Retinal pigment epithelial cell (primary cell): ENCODE data around the gene HPCAL1.

ENCODE experiments used
- DNase-seq: peaks from one replicate; pipeline ENCODE4 v3.0.0-alpha.2; 2010; ENCODE audit warnings: low read depth
- H3K4me3 ChIP-seq: 2 replicates; pipeline ENCODE4 v1.5.1; 2011; ENCODE audit warnings: mild to moderate bottlenecking, low read length, control low read depth, moderate library complexity
- CTCF ChIP-seq: conservative IDR thresholded peaks from 2 replicates; pipeline ENCODE4 v1.5.1; 2011; ENCODE audit warnings: low read depth, low read length, control low read depth, inconsistent platforms

Gene HPCAL1

GRCh38 chr2:10302479-10303180 is at the start of gene HPCAL1:
Gene HPCAL1 (plus strand): TSS chr2:10302904. CDS start chr2:10419758, 116,854 bp downstream.
- peak; percentile 53 for TF ChIP-seq CTCF
- no peak for DNase-seq
- peak within 1 kb of the TSS; percentile 78 for H3K4me3 ChIP-seq

GRCh38 chr2:10253596-10254372 is 48.9 kb upstream of the HPCAL1 start:
- DNase-seq: no peak
- no peak overlapping the region for H3K4me3 ChIP-seq

GRCh38 chr2:10254373-10255188 is 48.1 kb upstream of the HPCAL1 start:
- no peak for TF ChIP-seq CTCF
- H3K4me3 ChIP-seq: no peak overlapping the region
- DNase-seq: no peak

More at GRCh38 chr2:10253596-10254372, 48.9 kb upstream of the HPCAL1 start:
- no peak for TF ChIP-seq CTCF

- DNase-seq: no peak
- no peak for TF ChIP-seq CTCF
Measured at GRCh38 chr2:10255189-10256030, 47.3 kb upstream of the HPCAL1 start.

GRCh38 chr2:10256031-10256514 is 46.6 kb upstream of the HPCAL1 start:
- no peak for DNase-seq
- TF ChIP-seq CTCF: no peak
- no peak overlapping the region for H3K4me3 ChIP-seq

More at GRCh38 chr2:10255189-10256030, 47.3 kb upstream of the HPCAL1 start:
- H3K4me3 ChIP-seq: no peak overlapping the region

- TF ChIP-seq CTCF: no peak
- DNase-seq: no peak
- no peak overlapping the region for H3K4me3 ChIP-seq
Measured at GRCh38 chr2:10256515-10257031, 46.1 kb upstream of the HPCAL1 start.
